ENCODE data around the gene EMX1. TPM values are rescaled to one million over a fixed set of nuclear protein-coding genes. Genes with fewer than 3 reads are reported as not detected.

Gene EMX1
- total and polyA plus RNA-seq, 2 of the 13 experiments (the other 11 are each of a cell fraction or from before 2014, with no cell fraction given) = 0.62 to 4.9 TPM

- TF ChIP-seq ZNF800 (CRISPR knock-in tag; IDR thresholded peaks at IDR 0.05) (peak; percentile 70), ZNF546 (CRISPR knock-in tag; conservative IDR thresholded peaks at IDR 0.05) (peak; percentile 48; the same call in 1 of the 2 replicates), FOXC1 (CRISPR knock-in tag; IDR thresholded peaks at IDR 0.05; ENCODE audit: borderline replicate concordance) (peak; percentile 44; the same call in 1 of the 2 replicates), ATM (IDR thresholded peaks at IDR 0.05; ENCODE audit: borderline replicate concordance) (no peak), ZBTB20 (CRISPR knock-in tag; IDR thresholded peaks at IDR 0.05; ENCODE audit: borderline replicate concordance, low read depth) (no peak), AKAP8 (CRISPR knock-in tag; IDR thresholded peaks at IDR 0.05) (no peak; the same call in none of the 2 replicates), ATF4 (CRISPR knock-in tag; IDR thresholded peaks at IDR 0.05) (peak in 1 of 2 experiments; percentile 77; a peak in 2 of 4 replicates), ZNF691 (CRISPR knock-in tag; IDR thresholded peaks at IDR 0.05; ENCODE audit: borderline replicate concordance, low read depth) (no peak), NFYB (CRISPR knock-in tag; IDR thresholded peaks at IDR 0.05) (no peak; the same call in 1 of the 2 replicates), BCL3 (CRISPR knock-in tag; IDR thresholded peaks at IDR 0.05) (peak; percentile 49; the same call in 1 of the 2 replicates), ZNF737 (CRISPR knock-in tag; IDR thresholded peaks at IDR 0.05; ENCODE audit: borderline replicate concordance) (no peak), ZMAT3 (CRISPR knock-in tag; conservative IDR thresholded peaks at IDR 0.05) (peak; percentile 79; the same call in 1 of the 2 replicates), ZSCAN30 (CRISPR knock-in tag; IDR thresholded peaks at IDR 0.05) (no peak), DNMT1 (CRISPR knock-in tag; IDR thresholded peaks at IDR 0.05) (no peak; the same call in 1 of the 2 replicates), FOXP1 (IDR thresholded peaks at IDR 0.05) (no peak), FOXP1 (CRISPR knock-in tag; IDR thresholded peaks at IDR 0.05) (no peak)
- TF ChIP-seq, protein P1, sequence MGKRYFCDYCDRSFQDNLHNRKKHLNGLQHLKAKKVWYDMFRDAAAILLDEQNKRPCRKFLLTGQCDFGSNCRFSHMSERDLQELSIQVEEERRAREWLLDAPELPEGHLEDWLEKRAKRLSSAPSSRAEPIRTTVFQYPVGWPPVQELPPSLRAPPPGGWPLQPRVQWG (CRISPR knock-in tag; IDR thresholded peaks at IDR 0.05; ENCODE audit: borderline replicate concordance, low read depth) = no peak
- TF ChIP-seq, protein P2, sequence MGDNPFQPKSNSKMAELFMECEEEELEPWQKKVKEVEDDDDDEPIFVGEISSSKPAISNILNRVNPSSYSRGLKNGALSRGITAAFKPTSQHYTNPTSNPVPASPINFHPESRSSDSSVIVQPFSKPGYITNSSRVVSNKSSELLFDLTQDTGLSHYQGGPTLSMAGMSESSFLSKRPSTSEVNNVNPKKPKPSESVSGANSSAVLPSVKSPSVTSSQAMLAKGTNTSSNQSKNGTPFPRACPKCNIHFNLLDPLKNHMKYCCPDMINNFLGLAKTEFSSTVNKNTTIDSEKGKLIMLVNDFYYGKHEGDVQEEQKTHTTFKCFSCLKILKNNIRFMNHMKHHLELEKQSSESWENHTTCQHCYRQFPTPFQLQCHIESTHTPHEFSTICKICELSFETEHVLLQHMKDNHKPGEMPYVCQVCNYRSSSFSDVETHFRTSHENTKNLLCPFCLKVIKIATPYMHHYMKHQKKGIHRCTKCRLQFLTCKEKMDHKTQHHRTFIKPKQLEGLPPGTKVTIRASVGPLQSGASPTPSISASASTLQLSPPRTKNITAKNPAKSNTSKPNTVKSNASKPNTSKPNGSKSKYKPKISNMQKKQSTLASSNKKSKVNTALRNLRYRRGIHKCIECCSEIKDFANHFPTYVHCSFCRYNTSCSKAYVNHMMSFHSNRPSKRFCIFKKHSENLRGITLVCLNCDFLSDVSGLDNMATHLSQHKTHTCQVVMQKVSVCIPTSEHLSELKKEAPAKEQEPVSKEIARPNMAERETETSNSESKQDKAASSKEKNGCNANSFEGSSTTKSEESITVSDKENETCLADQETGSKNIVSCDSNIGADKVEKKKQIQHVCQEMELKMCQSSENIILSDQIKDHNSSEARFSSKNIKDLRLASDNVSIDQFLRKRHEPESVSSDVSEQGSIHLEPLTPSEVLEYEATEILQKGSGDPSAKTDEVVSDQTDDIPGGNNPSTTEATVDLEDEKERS (CRISPR knock-in tag; IDR thresholded peaks at IDR 0.05) = no peak
- TF ChIP-seq, protein P3, sequence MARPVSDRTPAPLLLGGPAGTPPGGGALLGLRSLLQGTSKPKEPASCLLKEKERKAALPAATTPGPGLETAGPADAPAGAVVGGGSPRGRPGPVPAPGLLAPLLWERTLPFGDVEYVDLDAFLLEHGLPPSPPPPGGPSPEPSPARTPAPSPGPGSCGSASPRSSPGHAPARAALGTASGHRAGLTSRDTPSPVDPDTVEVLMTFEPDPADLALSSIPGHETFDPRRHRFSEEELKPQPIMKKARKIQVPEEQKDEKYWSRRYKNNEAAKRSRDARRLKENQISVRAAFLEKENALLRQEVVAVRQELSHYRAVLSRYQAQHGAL (CRISPR knock-in tag; IDR thresholded peaks at IDR 0.05; ENCODE audit: not compliant biosample characterization) = no peak
Measured at GRCh38 chr2:72887032-72887739, 30.1 kb upstream of the EMX1 start, which contains the start of gene SPR (continued).

All from HepG2 (cell line).